Heart left ventricle (tissue), 16 donors: ENCODE results near the gene RBMS3. TPM values are rescaled to one million over a fixed set of nuclear protein-coding genes. Genes with fewer than 3 reads are reported as not detected.

Experiments
- ATAC-seq, 4 donors: fragments of 200-7000 bp; cut with Tn5 transposase; one replicate each; pipeline ENCODE4 v1.9.1; 2020 to 2022; ENCODE audit warnings: moderate library complexity in 4 of 4, mild to moderate bottlenecking in 3 of 4, moderate number of reproducible peaks in 1 of 4
- DNase-seq, 5 donors: peaks; one replicate each; pipeline ENCODE4 v3.0.0-alpha.2; 2020
- H3K27ac ChIP-seq, 12 donors: fragments of 200-600 bp; sonication (generic) in 4 of 12; one replicate each; pipeline versions ENCODE4 v1.5.0 to v1.8.0; 2016 to 2022; ENCODE audit warnings: mild to moderate bottlenecking in 2 of 12
- H3K27me3 ChIP-seq, 9 donors: fragments of 200-600 bp; sonication (generic) in 2 of 9; one replicate each; pipeline versions ENCODE4 v1.5.1 to v1.8.0; 2016 to 2022; ENCODE audit warnings: mild to moderate bottlenecking in 3 of 9
- H3K36me3 ChIP-seq, 9 donors: fragments of 200-600 bp; sonication (generic) in 2 of 9; one replicate each; pipeline versions ENCODE4 v1.5.0 to v1.8.0; 2018 to 2022; ENCODE audit warnings: mild to moderate bottlenecking in 2 of 9
- H3K4me1 ChIP-seq, 12 donors: fragments of 200-600 bp; sonication (generic) in 4 of 12; one replicate each; pipeline versions ENCODE4 v1.5.0 to v1.8.0; 2016 to 2022; ENCODE audit warnings: mild to moderate bottlenecking in 3 of 12
- H3K4me3 ChIP-seq, 12 donors: fragments of 200-600 bp; sonication (generic) in 4 of 12; one replicate each; pipeline versions ENCODE4 v1.5.0 to v1.8.0; 2017 to 2022; ENCODE audit warnings: mild to moderate bottlenecking in 9 of 12, moderate library complexity in 4 of 12
- H3K9me3 ChIP-seq, 12 donors: fragments of 200-600 bp; sonication (generic) in 4 of 12; one replicate each; pipeline versions ENCODE4 v1.5.0 to v1.8.0; 2016 to 2022; ENCODE audit warnings: mild to moderate bottlenecking in 1 of 12
- POLR2A ChIP-seq, 2 donors: fragments of 450-650 bp; IDR thresholded peaks; one replicate each; pipeline ENCODE4 v1.6.1; 2017; ENCODE audit warnings: antibody characterized with exemption in 2 of 2, mild to moderate bottlenecking in 2 of 2, moderate library complexity in 2 of 2
- WGBS, 4 donors: extraction: QIAGEN DNeasy Blood & Tissue Kit in 2 of 4; methylation state at CpG; one replicate each; pipeline versions ENCODE4 v1.1.5 to v1.1.7; 2013 to 2018; 5-methylcytosine and 5-hydroxymethylcytosine counted together
- intact Hi-C, 10 donors: fragments of 100-400 bp; cut with DNase I; formaldehyde crosslinking; loops; one replicate each; pipeline versions ENCODE4 v1.11.1 to v1.14.2; 2022
- polyA plus RNA-seq, 2 donors: library from polyadenylated mRNA; stranded (reverse); fragments of 200-250 nt; gene quantifications; one replicate each; pipeline ENCODE4 v1.2.3, GENCODE V29; 2013
- total RNA-seq, 9 donors: library from RNA; depleted of rRNA in 2 of 9; stranded (reverse); fragments of >200 nt in 2 of 9; fragmentation: NEBNext Ultra II Directional in 3 of 9; extraction: Animal tissue kit (Norgen Biotek cat#: 25700) in 3 of 9; gene quantifications; one replicate each; pipeline versions ENCODE4 v1.1.0 to v1.2.4, GENCODE V29; 2016 to 2023
- TF ChIP-seq, protein P1 (sequence below), 12 donors: fragments of 200-600 bp; sonication (generic) in 4 of 12; IDR thresholded peaks; one replicate each; pipeline versions ENCODE4 v1.5.0 to v1.8.0; 2018 to 2022; ENCODE audit warnings: antibody characterized with exemption in 12 of 12, mild to moderate bottlenecking in 5 of 12
- donor health status: ischemic (EF 13 %, LVEDD 7.1; RV severe dilation, severe dysfunction).
- donor health status: healthy with polysubstance abuse.
- donor health status: DM: no; HTN: yes; CAD: no.
- donor health status: DM: no; HTN: no; CAD: no.
- donor health status: ischemic (EF 25% LVEDD 6.9; RV normal size, moderate dysfunction).
- donor health status: ischemic (EF 25% LVEDD 5.7; RV mildly dilated, moderate dysfunction).
- donor health status: healthy.
- donor health status: DM: yes; HTN: yes; CAD: no.
- donor health status: ischemic (EF 35%, LVEDD 5.7; RV mildly dilated, moderate dysfunction).
- donor health status: nonischemic (EF 11% LVEDD 7.7; RV severe dilation, severe dysfunction).
- donor health status: DM: yes; HTN: yes; CAD: no.
- donor health status: PGD.
- donor health status: ischemic (EF 29% LVEDD 5.4; RV normal size, mild dysfunction).
- donor health status: nonischemic (EF 23%, LVEDD 6.1; RV moderate dilation, normal function).

RBMS3 gene
- total and polyA plus RNA-seq, 11 donors: 4.8 to 35.6 (median 26.1) TPM

DNA sequence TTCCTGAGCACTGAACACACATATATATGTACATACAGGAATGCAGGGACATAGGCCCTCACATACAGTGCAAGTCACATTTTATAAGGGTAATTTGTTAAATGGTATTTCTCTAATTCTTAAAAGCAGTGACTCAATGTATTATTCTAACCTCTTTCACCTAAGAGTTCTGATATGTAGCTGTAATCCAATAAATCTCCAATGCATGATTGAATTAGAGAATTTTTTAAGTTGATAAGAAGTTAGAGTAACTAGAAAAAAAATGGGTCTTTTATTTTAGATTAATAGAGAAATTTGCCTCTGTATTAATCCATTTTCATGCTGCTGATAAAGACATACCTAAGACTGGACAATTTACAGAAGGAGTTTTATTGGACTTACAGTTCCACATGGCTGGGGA is 98.2 kb downstream of the RBMS3 start:
- Histone ChIP-seq H3K36me3 (no peaks in the 10 kb centered on the region), H3K27me3 (no peaks in the 10 kb centered on the region), H3K27ac (no peak overlapping the region), H3K4me1 (peaks cover 0 to 37% (median 11%) of the 10 kb centered on the region in 12 donors), H3K4me3 (no peak overlapping the region), H3K9me3 (peaks cover 0 to 17% (median 0%) of the 10 kb centered on the region in 12 donors)
- TF ChIP-seq, protein P1, sequence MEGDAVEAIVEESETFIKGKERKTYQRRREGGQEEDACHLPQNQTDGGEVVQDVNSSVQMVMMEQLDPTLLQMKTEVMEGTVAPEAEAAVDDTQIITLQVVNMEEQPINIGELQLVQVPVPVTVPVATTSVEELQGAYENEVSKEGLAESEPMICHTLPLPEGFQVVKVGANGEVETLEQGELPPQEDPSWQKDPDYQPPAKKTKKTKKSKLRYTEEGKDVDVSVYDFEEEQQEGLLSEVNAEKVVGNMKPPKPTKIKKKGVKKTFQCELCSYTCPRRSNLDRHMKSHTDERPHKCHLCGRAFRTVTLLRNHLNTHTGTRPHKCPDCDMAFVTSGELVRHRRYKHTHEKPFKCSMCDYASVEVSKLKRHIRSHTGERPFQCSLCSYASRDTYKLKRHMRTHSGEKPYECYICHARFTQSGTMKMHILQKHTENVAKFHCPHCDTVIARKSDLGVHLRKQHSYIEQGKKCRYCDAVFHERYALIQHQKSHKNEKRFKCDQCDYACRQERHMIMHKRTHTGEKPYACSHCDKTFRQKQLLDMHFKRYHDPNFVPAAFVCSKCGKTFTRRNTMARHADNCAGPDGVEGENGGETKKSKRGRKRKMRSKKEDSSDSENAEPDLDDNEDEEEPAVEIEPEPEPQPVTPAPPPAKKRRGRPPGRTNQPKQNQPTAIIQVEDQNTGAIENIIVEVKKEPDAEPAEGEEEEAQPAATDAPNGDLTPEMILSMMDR (IDR thresholded peaks at IDR 0.05): no peak
- no peak for TF ChIP-seq POLR2A (IDR thresholded peaks at IDR 0.05)
- ATAC-seq: no peak
- DNase-seq: no peak
- intact Hi-C loops: no loop called here

DNA sequence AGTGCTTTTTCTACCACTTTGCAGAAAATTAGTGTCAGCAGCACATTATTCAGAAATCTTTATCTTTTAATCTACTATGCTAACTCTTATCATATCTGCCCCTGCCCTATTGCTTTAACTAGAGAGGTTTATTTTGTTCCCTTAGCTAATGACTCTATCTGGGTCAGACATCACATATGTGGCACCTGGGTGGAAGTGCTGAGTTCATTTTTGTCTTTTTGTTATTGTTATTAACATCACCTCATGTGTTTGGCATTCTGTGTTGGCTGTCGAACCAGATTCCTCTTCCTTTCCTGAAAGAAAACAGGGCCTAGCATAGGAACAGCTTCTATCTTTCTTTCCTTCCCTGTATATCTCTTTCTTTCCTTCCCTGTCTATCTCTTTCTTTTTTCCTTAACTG is 100.7 kb downstream of the RBMS3 start:
- Histone ChIP-seq H3K36me3 (peaks cover 0 to 3% (median 0%) of the 10 kb centered on the region in 9 donors), H3K4me3 (no peak overlapping the region), H3K9me3 (peaks cover 0 to 11% (median 0%) of the 10 kb centered on the region in 12 donors), H3K4me1 (peaks cover 0 to 52% (median 11%) of the 10 kb centered on the region in 12 donors), H3K27ac (peak overlapping the region in 6 of 12 donors; percentile 9 to 58 (median 34)), H3K27me3 (no peaks in the 10 kb centered on the region)
- 21 to 48% (median 26%) methylated on average over 1 of the region's 1 CpG for WGBS, 4 donors
- DNase-seq: no peak
- intact Hi-C loops: loop anchor here in 1 of 10 donors (10.0 kb wide), 1 partner anchor 97 kb away; the partner anchor contains the start of gene RBMS3
- TF ChIP-seq POLR2A (IDR thresholded peaks at IDR 0.05): no peak
- TF ChIP-seq, protein P1 (IDR thresholded peaks at IDR 0.05): no peak
- ATAC-seq: peak in 2 of 4 donors; percentile 11 to 65

DNA sequence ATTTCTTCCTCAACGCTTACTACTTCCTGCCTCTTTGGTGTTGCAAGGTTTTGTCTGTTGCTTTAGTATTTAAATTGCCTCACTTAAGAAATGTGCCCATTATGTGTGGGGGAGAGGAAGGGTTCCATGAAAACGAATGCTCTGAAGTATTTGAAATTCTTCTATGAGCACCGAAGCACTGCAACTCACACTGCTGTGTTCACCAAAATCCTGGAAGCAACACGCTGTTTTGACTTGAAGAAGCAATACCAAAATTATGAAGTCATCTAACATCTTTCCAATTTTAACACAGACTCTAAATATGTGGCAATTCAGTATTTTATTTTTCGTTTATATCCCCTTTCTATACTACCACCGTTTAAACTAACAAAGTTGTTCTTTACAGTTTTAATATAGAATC is 101.5 kb downstream of the RBMS3 start:
- Histone ChIP-seq H3K27ac (peak overlapping the region in 8 of 12 donors; percentile 7 to 58 (median 32)), H3K4me3 (no peak overlapping the region), H3K36me3 (peaks cover 0 to 7% (median 0%) of the 10 kb centered on the region in 9 donors), H3K27me3 (no peaks in the 10 kb centered on the region), H3K9me3 (peaks cover 0 to 11% (median 0%) of the 10 kb centered on the region in 12 donors), H3K4me1 (peaks cover 0 to 57% (median 11%) of the 10 kb centered on the region in 12 donors)
- WGBS, 4 donors: 71 to 80% (median 72%) methylated on average over 6 of the region's 6 CpGs
- intact Hi-C loops: loop anchor here in 1 of 10 donors (10.0 kb wide), 1 partner anchor 98 kb away; the partner anchor contains the start of gene RBMS3
- ATAC-seq (peak in 2 of 4 donors; percentile 37 to 45), DNase-seq (no peak)
- TF ChIP-seq, protein P1 (IDR thresholded peaks at IDR 0.05): no peak
- TF ChIP-seq POLR2A (IDR thresholded peaks at IDR 0.05): no peak

DNA sequence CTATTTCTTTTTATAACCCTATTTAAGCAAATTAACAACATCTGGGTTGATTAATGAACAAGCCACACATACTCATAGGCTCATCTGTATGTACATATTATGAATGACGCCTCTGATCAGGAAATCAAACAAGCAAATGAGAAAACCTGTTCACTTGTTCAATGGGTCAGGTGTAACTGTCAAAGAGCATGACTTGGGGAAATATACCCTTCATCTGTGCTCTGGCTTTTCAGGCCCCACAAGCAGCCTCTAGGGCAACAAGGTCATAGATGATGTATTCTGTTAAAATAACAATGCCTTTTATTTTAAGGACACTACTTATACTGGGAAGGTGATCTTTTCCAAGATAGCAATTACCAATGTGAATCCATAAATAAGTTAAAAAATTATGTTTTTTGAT is 102.0 kb downstream of the RBMS3 start:
- H3K4me1 ChIP-seq: peaks cover 0 to 57% (median 11%) of the 10 kb centered on the region in 12 donors
- no peak for TF ChIP-seq POLR2A (IDR thresholded peaks at IDR 0.05)
- TF ChIP-seq, protein P1 (IDR thresholded peaks at IDR 0.05): no peak
- H3K4me3 ChIP-seq: no peak overlapping the region
- H3K9me3 ChIP-seq: peaks cover 0 to 11% (median 0%) of the 10 kb centered on the region in 12 donors
- H3K27me3 ChIP-seq: no peaks in the 10 kb centered on the region
- H3K27ac ChIP-seq: peak overlapping the region in 6 of 12 donors; percentile 1 to 14 (median 6)
- no peak for DNase-seq
- H3K36me3 ChIP-seq: peaks cover 0 to 12% (median 0%) of the 10 kb centered on the region in 9 donors
- intact Hi-C loops: loop anchor here in 1 of 10 donors (10.0 kb wide), 1 partner anchor 98 kb away; the partner anchor contains the start of gene RBMS3
- 95 to 97% (median 97%) methylated on average over 1 of the region's 1 CpG for WGBS, 4 donors
- no peak for ATAC-seq
